K562 (cell line): ENCODE results near the gene ILK.

ENCODE experiments used
- HDAC6 ChIP-seq: IDR thresholded peaks from 2 replicates; pipeline ENCODE4 v1.6.1; 2012; ENCODE audit warnings: low read depth, mild to moderate bottlenecking, control low read depth, inconsistent platforms, low read length, moderate library complexity
- KLF10 ChIP-seq: fragments of 250-450 bp; sonication (Bioruptor Pico); IDR thresholded peaks from 2 replicates; pipeline ENCODE4 v1.6.1; 2021; ENCODE audit warnings: matching md5 sums
- ZNF146 ChIP-seq: IDR thresholded peaks from one replicate; pipeline ENCODE4 v1.6.1; 2018; ENCODE audit warnings: missing compliant biosample characterization; ENCODE audit not compliant: unreplicated experiment
- ZNF398 ChIP-seq: fragments of 250-450 bp; sonication (Bioruptor Pico); IDR thresholded peaks from 2 replicates; pipeline ENCODE4 v1.8.0; 2021; ENCODE audit warnings: moderate library complexity, mild to moderate bottlenecking, inconsistent platforms
- ZNF518B ChIP-seq: fragments of 250-450 bp; sonication (Bioruptor Pico); IDR thresholded peaks from 2 replicates; pipeline ENCODE4 v1.5.0; 2021; ENCODE audit warnings: mild to moderate bottlenecking, moderate library complexity

GRCh38 chr11:6606471-6607189, 3.1 kb downstream of the ILK start:
- TF ChIP-seq ZNF518B = no peak
- TF ChIP-seq ZNF398 = no peak
- no peak for TF ChIP-seq KLF10
- no peak for TF ChIP-seq HDAC6
- no peak for TF ChIP-seq ZNF146
